ENCODE measurements around the gene CSRNP2. TPM values are rescaled to one million over a fixed set of nuclear protein-coding genes. Genes with fewer than 3 reads are reported as not detected.

CSRNP2 gene
- total and polyA plus RNA-seq, 2 of the 8 experiments (the other 6 are each of a cell fraction or from before 2014, with no cell fraction given) = 13.7 to 34.0 TPM

DNA sequence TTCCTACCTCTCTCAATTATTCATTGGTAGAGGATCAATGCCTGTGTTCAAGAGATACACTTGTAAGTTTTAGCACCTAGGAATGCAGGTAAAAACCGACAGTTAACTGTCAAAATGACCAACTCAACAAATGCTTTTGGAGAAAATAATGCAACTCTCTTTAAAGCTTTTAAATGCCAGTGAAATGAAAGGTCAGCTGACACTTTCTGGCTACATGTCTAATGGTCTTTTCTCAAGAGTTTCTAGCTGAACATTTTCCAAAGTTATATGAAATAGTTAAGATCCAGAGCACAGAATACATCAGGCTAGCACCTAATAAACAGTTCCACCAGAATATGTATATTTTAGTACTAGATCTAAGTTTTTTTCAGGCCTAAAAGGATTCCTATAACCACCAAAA is 2.0 kb downstream of the CSRNP2 start (continued):
- TF ChIP-seq RAD21 (IDR thresholded peaks at IDR 0.05 in 1 of 2, conservative IDR thresholded peaks at IDR 0.05 in 1 of 2; ENCODE audit: low read depth in 2 of 2, low read length in 2 of 2) (no peak), POLR2A (IDR thresholded peaks at IDR 0.05; ENCODE audit: control extremely low read depth in 1 of 2, low read depth in 2 of 2, low read length in 2 of 2) (no peak), EP300 (IDR thresholded peaks at IDR 0.05; ENCODE audit: borderline replicate concordance in 1 of 2, low read depth in 2 of 2, low read length in 2 of 2) (no peak), RBBP5 (IDR thresholded peaks at IDR 0.05; ENCODE audit: borderline replicate concordance, low read depth, low read length) (no peak), GABPA (IDR thresholded peaks at IDR 0.05; ENCODE audit: borderline replicate concordance, insufficient read depth, low read length) (no peak), CEBPB (IDR thresholded peaks at IDR 0.05; ENCODE audit: low read depth, low read length) (no peak)
